Suppressor macrophage (primary cell): Measurements from ENCODE around the gene ESYT2.

ENCODE experiments used
- DNase-seq, 4 experiments: peaks; one replicate each; pipeline ENCODE4 v3.0.0-alpha.2; 2020 to 2022

ESYT2 gene

GRCh38 chr7:158740657-158741293 is 88.5 kb downstream of the ESYT2 start:
- no peak for DNase-seq

GRCh38 chr7:158740013-158740656 is 89.2 kb downstream of the ESYT2 start:
- DNase-seq = peak; percentile 79 to 88 (median 83)

DNA sequence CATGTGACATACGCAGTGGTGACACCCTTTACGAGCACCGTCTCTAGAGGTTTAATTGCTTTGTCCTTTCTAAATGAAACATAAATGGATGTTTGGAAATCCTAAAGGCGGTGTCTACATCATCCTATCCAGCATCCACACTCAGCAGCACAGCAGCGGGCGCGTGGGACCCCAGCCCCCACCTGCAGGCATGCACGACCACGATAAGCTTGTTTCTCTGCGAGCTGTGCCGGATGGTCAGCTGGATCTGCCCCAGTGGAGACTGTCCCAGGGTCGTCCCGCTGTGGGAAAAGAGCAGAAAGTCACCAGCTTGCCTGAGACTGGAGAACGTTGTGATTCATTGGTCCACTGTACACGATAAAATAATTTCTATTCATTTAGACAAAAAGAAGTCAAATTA is 90.5 kb downstream of the ESYT2 start:
- DNase-seq = no peak

GRCh38 chr7:158737064-158737695 is 92.1 kb downstream of the ESYT2 start:
- no peak for DNase-seq

- DNase-seq = no peak
Observed at GRCh38 chr7:158735935-158736334, 93.4 kb downstream of the ESYT2 start.

DNA sequence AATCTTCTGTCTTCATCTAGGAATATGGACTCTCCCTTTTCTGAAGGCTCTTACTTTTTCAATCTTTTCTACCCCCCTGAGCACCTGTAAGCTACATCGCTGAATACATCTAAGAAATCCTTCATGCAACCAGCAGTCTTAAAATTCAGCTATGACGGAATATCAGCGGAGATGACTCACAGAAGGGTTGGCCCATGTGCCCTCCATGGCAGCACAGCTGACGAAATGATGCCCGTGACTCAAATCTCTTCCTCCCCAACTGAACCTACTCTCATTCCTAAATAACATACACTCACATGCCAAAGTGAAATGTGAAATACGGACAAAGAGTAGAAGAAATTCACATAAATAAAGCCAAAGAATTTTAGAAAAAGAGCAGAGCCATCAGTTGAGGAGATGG is 94.4 kb downstream of the ESYT2 start:
- DNase-seq = peak; percentile 68 to 82 (median 76)

GRCh38 chr7:158733775-158734494 is 95.4 kb downstream of the ESYT2 start:
- DNase-seq = no peak

DNA sequence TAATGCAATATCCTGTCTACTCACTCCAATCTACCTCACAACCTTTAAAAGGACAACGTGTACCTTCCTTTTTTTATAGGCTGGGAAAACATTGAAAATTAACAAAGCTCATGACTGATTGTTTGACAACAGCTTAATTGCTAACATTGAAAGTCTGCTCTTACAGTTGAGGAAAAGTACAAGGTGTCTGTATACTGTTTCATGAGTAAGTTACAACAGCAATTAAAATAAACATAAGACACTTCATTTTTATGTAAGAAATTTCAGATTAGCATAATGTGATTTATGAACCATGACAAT is 96.1 kb downstream of the ESYT2 start:
- no peak for DNase-seq

DNA sequence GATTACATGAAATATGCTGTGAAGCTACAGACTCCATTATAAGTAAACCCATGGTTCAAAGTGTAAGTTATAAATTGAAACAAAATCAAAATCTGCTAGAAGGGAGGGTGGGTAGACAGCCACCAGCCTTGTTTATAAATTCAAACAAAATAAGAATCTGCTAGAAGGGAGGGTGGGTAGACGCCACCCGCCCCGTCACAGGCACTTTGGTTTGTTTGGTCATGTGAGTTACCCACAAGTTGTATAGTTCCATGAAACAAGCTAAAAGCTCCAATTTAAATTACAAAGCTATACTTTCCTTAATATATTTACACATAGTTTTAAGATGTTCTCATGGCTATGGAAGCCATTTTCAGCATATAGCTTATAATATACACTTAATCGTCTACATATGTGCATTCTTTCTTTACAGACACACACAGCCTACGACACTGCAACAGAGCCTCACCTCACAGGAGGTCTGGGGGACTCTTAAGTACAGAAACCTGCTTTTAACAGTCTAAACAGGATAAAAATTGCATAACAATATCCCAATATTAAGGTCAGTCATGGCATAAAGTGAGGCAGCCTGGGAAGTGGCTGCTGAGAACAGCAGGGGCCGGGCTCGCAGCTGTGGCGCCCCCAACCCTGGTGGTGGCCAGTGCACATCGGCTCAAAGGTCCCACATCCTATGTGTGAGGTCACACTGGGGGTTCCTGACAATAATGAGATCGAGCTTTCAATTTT is 96.7 kb downstream of the ESYT2 start:
- no peak for DNase-seq

- DNase-seq = no peak
Observed at GRCh38 chr7:158731761-158732160, 97.5 kb downstream of the ESYT2 start.

GRCh38 chr7:158730383-158731346 is 98.6 kb downstream of the ESYT2 start:
- DNase-seq = peak in 2 of 4 experiments; percentile 19 to 32

- DNase-seq = no peak
Observed at GRCh38 chr7:158729646-158730382, 99.5 kb downstream of the ESYT2 start.

GRCh38 chr7:158728911-158729645 is 100.2 kb downstream of the ESYT2 start:
- DNase-seq = no peak

- DNase-seq = no peak
Observed at GRCh38 chr7:158727690-158728089, 101.6 kb downstream of the ESYT2 start.

DNA sequence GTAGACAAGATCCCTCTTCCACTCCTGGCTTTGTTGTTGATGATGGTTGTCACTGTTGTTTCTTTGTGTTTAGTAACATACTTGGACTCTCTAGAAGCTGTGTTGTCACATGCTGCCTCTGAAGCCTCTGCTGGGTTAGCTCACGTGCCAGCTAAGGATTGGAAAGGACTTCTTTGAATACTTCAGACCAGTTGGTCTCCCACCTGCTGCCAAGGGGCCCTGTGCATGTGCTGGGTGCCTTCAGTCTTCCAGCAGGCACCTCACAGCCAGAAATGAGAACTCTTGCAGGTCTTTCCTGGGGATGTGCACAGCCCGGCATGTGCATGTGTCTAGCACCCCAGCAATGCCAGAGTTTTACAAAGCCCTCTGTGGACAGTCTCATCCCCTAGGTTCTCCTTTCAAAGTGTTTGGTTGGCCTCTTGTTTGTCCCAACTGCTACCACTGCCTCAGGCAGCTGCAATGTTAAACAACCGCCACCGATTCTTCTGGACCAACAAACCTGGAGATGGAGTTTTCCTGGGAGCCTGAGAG is 103.0 kb downstream of the ESYT2 start:
- DNase-seq = no peak

DNA sequence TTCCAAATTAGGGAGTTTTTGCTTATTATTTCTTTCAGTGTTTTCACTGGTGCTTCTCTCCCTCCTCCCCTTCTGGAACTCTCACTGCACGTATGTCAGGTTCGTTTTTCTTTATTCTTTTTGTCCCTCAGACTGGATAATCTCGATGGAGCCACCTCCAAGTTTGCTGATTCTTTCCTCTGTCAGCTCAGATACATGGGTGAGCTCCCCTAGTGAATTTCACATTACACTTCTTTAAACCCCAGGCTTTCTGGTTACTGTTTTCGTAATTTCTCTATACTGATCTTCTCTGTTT is 103.9 kb downstream of the ESYT2 start:
- no peak for DNase-seq

GRCh38 chr7:158724658-158725505 is 104.4 kb downstream of the ESYT2 start:
- no peak for DNase-seq

DNA sequence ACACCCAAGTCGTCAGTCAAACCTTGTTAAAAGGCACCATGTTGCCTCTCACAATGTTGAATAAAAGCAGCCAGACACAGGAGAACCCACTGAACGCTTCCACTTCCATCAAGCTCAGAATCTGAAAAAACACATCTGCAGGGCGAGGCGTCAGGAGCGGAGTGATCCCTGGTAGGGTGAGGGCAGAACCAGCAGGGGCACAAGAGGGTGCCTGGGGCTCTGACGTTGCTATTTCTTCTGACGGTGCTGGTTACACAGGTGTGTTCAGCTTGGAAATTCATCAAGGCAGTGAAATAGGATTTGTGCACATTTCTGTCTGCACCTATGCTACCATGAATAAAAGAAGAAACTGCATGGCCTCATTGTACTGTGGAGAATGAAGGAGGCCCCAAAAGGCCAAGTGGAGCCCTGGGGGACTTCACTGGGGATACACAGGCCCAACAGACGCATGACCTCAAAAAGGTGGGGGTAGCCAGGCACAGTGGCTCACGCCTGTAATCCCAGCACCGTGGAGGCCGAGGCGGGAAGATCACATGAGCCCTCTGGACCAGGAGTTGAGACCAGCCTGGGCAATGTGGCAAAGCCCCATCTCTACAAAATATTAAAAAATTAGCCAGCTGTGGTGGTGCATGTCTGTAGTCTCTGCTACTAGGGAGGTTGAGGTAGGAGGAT is 105.5 kb downstream of the ESYT2 start:
- DNase-seq = no peak

DNA sequence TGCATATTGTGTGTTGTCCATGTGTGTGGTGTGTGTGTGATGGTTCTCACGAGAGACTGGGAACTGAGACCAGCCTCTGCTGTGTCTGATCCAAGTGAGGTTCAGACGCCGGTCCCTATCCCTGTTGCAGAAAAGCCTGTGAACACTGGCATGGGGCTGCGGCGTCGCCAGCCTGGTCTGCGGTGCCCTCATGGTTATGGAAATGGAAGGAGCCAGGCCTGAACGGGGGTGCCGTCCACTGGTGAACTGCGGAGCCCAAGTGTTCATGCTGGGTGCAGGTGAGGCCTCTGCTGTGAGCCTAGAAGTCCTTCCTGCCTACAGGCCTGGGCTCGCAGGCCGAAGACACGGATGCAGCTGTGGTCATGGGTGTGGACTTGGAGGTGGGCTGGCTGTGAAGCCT is 106.0 kb downstream of the ESYT2 start:
- DNase-seq = no peak
